Breast epithelium (tissue), 3 donors: ENCODE measurements around the gene A4GALT.
A peak's percentile ranks its signal among the peaks of the same experiment; 100 is the strongest.

Experiments used
- CTCF ChIP-seq, 3 donors: fragments of 450-650 bp; IDR thresholded peaks; one replicate each; pipeline ENCODE4 v1.5.1; 2016 to 2017; ENCODE audit warnings: antibody characterized with exemption in 3 of 3, mild to moderate bottlenecking in 3 of 3, moderate library complexity in 3 of 3
- POLR2AphosphoS5 ChIP-seq, 3 donors: sonication (generic); formaldehyde crosslinking; IDR thresholded peaks; one replicate each; pipeline ENCODE4 v1.6.1; 2017; ENCODE audit warnings: antibody characterized with exemption in 3 of 3

GRCh38 chr22:42670921-42671709 lies 49.6 kb downstream of the A4GALT start:
- TF ChIP-seq CTCF (IDR thresholded peaks at IDR 0.05) (no peak), POLR2AphosphoS5 (IDR thresholded peaks at IDR 0.05) (peak in 2 of 3 donors; percentile 54 to 65)
